DMS153 treated with DMSO at 0.1 percent for 48 hours (cell line): Measurements from ENCODE around the gene IL17REL.

Experiments used
- DNase-seq: peaks from one replicate; lab custom pipeline; 2025; ENCODE audit not compliant: unreplicated experiment; lab: John Stamatoyannopoulos, UW

IL17REL gene

GRCh38 chr22:50046481-50047245 lies 34.1 kb upstream of the IL17REL start:
- DNase-seq, result no peak

GRCh38 chr22:50046019-50046415 lies 33.5 kb upstream of the IL17REL start:
- no peak for DNase-seq

- DNase-seq, result no peak
These were observed 32.9 kb upstream of the IL17REL start for GRCh38 chr22:50045211-50046018.

DNA sequence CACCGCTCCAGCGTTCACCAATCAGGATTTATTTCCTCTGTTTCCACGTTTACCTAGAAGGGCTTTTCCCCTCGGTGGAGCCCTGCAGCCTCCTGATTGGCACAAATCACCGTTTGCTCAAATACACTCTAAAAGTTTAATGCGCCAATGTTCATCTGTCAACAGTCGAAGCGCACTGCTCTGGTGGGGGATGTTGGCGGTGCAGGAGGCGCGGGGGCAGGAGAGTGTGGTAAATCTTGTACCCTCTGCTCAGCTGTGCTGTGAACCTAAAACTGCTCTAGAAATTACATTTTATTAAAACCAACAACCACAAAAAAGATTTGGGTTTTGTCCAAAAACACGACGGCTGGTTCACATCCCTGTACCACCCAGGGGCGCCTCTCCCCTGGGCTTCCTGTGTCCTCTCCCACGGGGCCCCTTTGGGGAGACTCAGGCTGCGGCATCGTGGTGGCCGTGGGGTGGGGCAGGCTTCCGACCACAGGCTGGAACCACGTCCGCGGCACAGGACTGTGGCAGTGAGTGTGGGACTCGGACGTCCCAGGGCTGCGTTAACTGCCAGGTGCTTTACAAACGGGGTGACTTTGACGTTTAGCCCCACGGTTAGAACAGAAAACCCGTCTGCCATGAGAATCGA lies 32.0 kb upstream of the IL17REL start:
- DNase-seq, result no peak

DNA sequence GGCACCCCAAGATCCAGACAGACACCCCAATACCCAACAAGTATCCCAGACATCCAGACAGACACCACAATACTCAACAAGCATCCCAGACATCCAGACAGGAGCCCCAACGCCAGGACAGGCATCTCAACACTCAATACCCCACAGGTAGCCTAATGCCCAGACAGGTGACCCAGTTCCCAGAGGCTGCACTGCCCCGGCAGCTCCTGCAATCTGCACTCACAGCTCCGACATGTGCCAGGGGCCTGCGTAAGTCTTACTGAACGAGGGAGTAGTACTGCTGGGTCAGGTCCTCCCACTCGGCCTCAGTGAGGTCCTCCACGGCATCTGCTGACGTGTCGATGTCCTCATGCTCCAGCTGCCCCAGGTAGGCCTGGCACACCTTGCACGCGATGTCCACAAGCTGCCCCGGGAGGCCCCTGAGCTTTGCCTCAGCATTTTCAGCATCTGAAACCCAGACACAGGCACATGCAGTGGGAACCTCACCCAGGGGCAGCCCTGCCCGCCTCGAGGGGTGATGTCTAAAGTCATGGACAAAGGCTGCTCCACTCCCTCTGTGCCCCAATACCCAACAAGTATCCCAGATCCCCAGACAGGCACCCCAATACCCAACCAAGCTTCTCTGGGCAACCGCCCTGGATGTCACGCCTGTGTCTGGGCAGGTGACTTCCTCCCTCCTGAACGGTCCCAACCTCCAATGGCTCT lies 28.9 kb upstream of the IL17REL start:
- DNase-seq, result no peak

GRCh38 chr22:50040717-50041116 lies 28.2 kb upstream of the IL17REL start:
- DNase-seq, result no peak

DNA sequence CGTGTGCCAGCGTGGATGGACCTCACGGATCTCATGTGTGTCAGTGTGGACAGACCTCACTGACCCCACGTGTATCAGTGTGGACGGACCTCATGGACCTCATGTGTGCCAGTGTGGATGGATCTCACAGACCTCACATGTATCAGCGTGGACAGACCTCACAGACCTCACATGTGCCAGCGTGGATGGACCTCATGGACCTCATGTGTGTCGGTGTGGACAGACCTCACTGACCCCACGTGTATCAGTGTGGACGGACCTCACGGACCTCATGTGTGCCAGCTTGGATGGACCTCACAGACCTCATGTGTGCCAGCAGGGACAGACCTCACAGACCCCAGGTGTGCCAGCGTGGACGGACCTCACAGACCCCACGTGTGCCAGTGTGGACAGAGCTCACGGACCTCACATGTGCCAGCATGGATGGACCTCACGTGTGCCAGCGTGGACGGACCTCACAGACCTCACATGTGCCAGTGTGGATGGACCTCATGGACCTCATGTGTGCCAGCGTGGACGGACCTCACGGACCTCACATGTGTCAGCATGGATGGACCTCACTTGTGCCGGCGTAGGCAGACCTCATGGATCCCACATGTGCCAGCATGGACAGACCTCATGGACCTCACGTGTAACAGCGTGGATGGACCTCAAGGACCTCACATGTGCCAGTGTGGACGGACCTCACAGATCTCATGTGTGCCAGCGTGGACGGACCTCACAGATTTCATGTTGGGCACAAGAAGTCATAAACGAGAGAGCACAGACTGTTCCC lies 27.3 kb upstream of the IL17REL start:
- no peak for DNase-seq

GRCh38 chr22:50035976-50036724 lies 23.6 kb upstream of the IL17REL start:
- DNase-seq, result no peak

- no peak for DNase-seq
These were observed 22.7 kb upstream of the IL17REL start for GRCh38 chr22:50035131-50035881.

- DNase-seq, result no peak
These were observed 21.8 kb upstream of the IL17REL start for GRCh38 chr22:50034126-50035081.

GRCh38 chr22:50032941-50033601 lies 20.5 kb upstream of the IL17REL start:
- DNase-seq, result no peak

DNA sequence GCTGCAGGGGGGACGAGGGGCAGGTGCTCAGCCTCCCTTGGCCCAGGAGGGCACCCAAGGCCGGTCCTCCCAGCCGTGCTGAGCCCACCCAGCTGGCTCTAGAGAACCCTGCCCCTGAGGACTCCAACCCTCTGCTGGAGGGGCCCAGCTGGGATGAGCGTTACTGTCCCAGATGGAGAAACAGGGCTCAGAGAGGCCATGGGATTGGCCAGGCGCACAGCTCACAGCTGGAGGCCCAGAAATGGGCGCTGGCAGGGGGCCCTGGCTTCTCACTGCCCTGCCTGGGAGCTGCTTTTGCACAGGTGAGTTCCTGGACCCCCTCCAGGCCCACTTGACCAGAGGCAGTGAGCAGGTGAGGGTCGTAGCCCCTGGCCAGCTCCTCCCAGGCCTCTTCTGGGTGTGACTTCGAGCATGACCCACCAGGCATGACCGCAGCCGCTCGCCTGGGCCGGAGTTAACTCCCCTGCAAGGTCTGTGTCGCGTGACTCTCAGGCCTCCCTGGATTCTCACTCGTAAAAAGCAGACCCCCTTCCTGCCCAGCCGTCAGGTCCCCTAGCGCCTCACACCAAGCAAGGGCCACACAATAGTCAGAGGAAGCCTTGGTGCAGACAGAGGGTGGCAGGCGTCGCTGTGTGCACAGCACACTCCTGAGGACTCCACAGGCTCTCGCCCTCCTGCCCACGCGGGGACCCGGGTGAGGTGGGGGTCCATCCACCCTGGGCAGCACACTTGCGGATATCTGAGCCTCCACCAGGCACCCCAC lies 19.7 kb upstream of the IL17REL start:
- no peak for DNase-seq

GRCh38 chr22:50031189-50032091 lies 18.9 kb upstream of the IL17REL start:
- no peak for DNase-seq

DNA sequence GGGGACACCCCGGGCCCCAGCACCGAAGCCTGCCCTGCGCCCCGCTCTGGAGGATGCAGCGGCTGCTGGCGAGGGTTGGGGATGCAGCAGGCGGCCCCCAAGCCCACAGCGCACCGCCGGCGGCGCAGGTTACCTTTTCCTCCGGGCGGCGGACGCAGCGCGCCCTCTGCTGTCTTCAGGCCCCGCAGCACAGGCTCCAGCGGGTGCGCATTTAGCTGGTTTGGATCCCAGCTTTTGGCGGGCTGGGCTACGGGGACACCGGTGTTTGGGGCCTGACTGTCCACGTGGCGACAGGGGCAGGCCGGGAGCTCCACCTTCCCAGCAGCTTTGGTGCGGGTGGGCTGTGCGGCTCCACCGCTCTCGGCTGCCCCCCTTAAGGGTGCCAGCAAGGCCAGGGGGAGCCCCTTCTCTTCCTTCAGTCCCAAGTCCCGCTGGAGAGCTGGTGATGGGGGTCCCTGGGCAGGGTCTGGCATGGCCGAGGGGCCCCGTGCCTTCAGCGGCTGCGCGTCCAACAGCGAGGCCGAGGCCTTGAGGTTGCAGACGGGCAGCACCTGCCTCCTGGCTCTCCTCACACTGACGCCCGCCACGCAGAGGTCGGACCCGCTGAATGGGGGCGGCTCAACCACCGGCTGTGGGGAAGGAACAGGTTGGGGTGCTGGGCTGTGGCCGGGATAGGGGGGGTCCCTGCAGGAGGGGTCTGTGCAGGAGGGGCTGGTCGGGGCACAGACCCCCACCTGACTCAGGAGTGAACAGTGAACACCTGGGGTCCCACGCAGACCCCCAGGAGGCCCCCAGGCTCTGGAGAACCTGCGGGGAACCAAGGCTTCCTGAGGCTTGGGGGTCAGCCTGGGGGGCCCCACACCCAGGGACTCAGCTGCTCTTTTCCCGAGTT lies 18.0 kb upstream of the IL17REL start:
- DNase-seq, result peak; percentile 84
